Chondrocyte (in vitro differentiated cells): ENCODE measurements around the gene MYCBPAP. TPM values are rescaled to one million over a fixed set of nuclear protein-coding genes. Genes with fewer than 3 reads are reported as not detected.

Experiments
- DNase-seq: peaks from one replicate; pipeline ENCODE4 v3.0.0; 2021; ENCODE audit warnings: mixed read lengths, low spot score
- H3K27ac Mint-ChIP-seq: one replicate; pipeline ENCODE4 v1.8.0; 2021; ENCODE audit warnings: mild to moderate bottlenecking, moderate library complexity, mixed read lengths; ENCODE audit not compliant: unreplicated experiment
- H3K27me3 Mint-ChIP-seq: 2 replicates; pipeline ENCODE4 v1.8.0; 2021; ENCODE audit warnings: low read depth, mixed read lengths
- H3K36me3 Mint-ChIP-seq: 2 replicates; pipeline ENCODE4 v1.8.0; 2021; ENCODE audit warnings: low read depth, mixed read lengths
- H3K4me1 Mint-ChIP-seq: 2 replicates; pipeline ENCODE4 v1.8.0; 2021; ENCODE audit warnings: low read depth, mild to moderate bottlenecking, mixed read lengths
- H3K4me3 Mint-ChIP-seq: one replicate; pipeline ENCODE4 v1.8.0; 2021; ENCODE audit warnings: mild to moderate bottlenecking, moderate library complexity, mixed read lengths; ENCODE audit not compliant: unreplicated experiment
- H3K9me3 Mint-ChIP-seq: 2 replicates; pipeline ENCODE4 v1.8.0; 2021; ENCODE audit warnings: low read depth, mixed read lengths
- total RNA-seq: library from RNA; stranded (reverse); gene quantifications from 3 replicates; pipeline ENCODE4 v1.2.1, GENCODE V29; 2021
- TF ChIP-seq, protein P1 (sequence below): fragments of 200-600 bp; sonication (generic); IDR thresholded peaks from 2 replicates; pipeline ENCODE4 v1.5.0; 2021; ENCODE audit warnings: antibody characterized with exemption, mild to moderate bottlenecking, moderate library complexity

Gene MYCBPAP
- total RNA-seq, 1 donor from 2014 or later = 0.99 TPM

DNA sequence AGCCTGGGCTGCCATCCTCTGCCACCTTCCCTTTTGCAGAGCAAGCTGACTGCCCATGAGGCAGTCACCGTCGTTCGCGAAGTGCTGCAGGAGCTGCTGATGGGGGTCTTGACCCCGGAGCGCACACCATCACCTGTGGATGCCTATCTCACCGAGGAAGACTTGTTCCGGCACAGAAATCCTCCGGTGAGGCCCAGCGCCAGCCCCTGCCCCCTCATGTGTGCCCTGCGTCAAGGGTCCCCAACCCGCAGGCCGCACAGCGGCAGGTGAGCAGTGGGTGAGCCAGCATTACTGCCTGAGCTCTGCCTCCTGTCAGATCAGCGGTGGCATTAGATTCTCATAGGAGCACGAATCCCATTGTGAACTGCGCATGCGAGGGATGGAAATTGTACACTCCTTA lies 16.6 kb downstream of the MYCBPAP start:
- no peaks in the 10 kb centered on the region for H3K4me1 Mint-ChIP-seq
- H3K9me3 Mint-ChIP-seq = no peaks in the 10 kb centered on the region
- DNase-seq = no peak
- no peaks in the 10 kb centered on the region for H3K36me3 Mint-ChIP-seq
- H3K27ac Mint-ChIP-seq = no peak overlapping the region
- peaks cover 9% of the 10 kb centered on the region for H3K27me3 Mint-ChIP-seq
- TF ChIP-seq, protein P1, sequence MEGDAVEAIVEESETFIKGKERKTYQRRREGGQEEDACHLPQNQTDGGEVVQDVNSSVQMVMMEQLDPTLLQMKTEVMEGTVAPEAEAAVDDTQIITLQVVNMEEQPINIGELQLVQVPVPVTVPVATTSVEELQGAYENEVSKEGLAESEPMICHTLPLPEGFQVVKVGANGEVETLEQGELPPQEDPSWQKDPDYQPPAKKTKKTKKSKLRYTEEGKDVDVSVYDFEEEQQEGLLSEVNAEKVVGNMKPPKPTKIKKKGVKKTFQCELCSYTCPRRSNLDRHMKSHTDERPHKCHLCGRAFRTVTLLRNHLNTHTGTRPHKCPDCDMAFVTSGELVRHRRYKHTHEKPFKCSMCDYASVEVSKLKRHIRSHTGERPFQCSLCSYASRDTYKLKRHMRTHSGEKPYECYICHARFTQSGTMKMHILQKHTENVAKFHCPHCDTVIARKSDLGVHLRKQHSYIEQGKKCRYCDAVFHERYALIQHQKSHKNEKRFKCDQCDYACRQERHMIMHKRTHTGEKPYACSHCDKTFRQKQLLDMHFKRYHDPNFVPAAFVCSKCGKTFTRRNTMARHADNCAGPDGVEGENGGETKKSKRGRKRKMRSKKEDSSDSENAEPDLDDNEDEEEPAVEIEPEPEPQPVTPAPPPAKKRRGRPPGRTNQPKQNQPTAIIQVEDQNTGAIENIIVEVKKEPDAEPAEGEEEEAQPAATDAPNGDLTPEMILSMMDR = no peak
- H3K4me3 Mint-ChIP-seq = no peak overlapping the region

GRCh38 chr17:50527155-50527762 lies 19.0 kb downstream of the MYCBPAP start:
- Mint-ChIP-seq H3K27me3 (peaks cover 25% of the 10 kb centered on the region), H3K4me3 (no peak overlapping the region), H3K4me1 (no peaks in the 10 kb centered on the region), H3K36me3 (no peaks in the 10 kb centered on the region), H3K9me3 (no peaks in the 10 kb centered on the region), H3K27ac (no peak overlapping the region)
- TF ChIP-seq, protein P1 = no peak
- DNase-seq = no peak

- Mint-ChIP-seq H3K4me1 (no peaks in the 10 kb centered on the region), H3K9me3 (no peaks in the 10 kb centered on the region), H3K36me3 (no peaks in the 10 kb centered on the region), H3K4me3 (no peak overlapping the region), H3K27me3 (peaks cover 26% of the 10 kb centered on the region), H3K27ac (no peak overlapping the region)
- TF ChIP-seq, protein P1 = no peak
- no peak for DNase-seq
These were observed 19.8 kb downstream of the MYCBPAP start for GRCh38 chr17:50527949-50528474.

GRCh38 chr17:50529849-50530248 lies 21.6 kb downstream of the MYCBPAP start:
- no peak overlapping the region for H3K27ac Mint-ChIP-seq
- no peaks in the 10 kb centered on the region for H3K36me3 Mint-ChIP-seq
- H3K27me3 Mint-ChIP-seq = peaks cover 34% of the 10 kb centered on the region
- no peak overlapping the region for H3K4me3 Mint-ChIP-seq
- no peak for DNase-seq
- peaks cover 14% of the 10 kb centered on the region for H3K4me1 Mint-ChIP-seq
- no peaks in the 10 kb centered on the region for H3K9me3 Mint-ChIP-seq
- TF ChIP-seq, protein P1 = no peak

DNA sequence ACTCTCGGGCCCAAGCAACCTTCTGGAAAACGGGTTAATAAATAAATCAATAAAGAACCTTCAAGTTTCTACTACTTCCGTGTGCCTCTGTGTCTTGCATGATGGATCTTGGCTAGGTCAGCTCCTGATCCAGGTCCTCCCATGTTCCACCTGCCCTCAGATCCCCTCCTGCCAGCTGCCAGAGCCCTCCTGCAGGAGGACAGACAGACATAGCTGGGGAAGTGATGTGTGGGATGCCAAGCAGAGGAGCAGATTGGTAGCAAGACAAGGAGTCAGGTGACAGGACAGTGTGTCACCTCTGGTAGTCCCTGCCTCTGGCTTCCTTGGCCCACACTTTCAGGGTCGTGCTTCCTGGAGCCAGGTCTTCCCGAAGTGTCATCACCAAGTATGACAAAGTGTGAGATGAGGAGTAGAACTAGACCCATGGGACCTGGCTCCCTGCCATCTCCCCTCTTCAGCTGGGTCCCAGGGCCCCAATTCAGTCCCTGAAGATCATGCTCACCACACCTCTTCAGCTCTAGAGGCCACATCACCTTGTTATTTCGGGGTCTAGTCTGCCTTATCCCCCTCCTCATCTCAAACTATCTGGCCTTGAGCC lies 23.3 kb downstream of the MYCBPAP start:
- Mint-ChIP-seq H3K36me3 (no peaks in the 10 kb centered on the region), H3K4me1 (peaks cover 14% of the 10 kb centered on the region), H3K27ac (no peak overlapping the region), H3K27me3 (peaks cover 34% of the 10 kb centered on the region), H3K9me3 (no peaks in the 10 kb centered on the region), H3K4me3 (no peak overlapping the region)
- DNase-seq = no peak
- TF ChIP-seq, protein P1 = no peak
